ENCODE data around the gene LMLN. TPM values are rescaled to one million over a fixed set of nuclear protein-coding genes. Genes with fewer than 3 reads are reported as not detected.
"Not testable (repeated sequence)": the region's sequence is repeated elsewhere in the genome, so short reads cannot be mapped to it uniquely, and the experiment has no call there.

The LMLN gene
- total RNA-seq, 3 donors from 2014 or later: 3.9 to 12.0 (median 5.0) TPM

DNA sequence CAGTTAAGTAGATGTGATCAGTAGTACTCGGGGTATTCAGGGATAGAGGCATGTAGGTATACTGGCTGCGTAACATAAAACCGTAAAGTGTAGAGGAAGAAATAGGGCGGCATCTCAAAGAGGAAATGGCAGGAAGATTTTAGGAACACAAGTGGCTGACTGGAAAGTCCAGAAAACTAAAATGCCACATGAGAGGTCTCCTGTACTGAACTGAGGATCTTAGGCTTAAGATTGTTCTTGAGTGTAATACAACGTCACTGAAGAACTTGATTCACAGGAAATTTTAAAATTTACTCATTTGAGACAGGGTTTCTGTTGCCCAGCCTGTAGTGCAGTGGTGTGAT lies 2.3 kb upstream of the LMLN start:
- H3K4me3 ChIP-seq: no peak overlapping the region
- H3K27ac ChIP-seq: peak overlapping the region; percentile 84 to 90
- intact Hi-C loops (cut with DNase I; ENCODE audit: low total_unique reads): no loop called here
- no peaks in the 10 kb centered on the region for H3K27me3 ChIP-seq
- TF ChIP-seq, protein P1, sequence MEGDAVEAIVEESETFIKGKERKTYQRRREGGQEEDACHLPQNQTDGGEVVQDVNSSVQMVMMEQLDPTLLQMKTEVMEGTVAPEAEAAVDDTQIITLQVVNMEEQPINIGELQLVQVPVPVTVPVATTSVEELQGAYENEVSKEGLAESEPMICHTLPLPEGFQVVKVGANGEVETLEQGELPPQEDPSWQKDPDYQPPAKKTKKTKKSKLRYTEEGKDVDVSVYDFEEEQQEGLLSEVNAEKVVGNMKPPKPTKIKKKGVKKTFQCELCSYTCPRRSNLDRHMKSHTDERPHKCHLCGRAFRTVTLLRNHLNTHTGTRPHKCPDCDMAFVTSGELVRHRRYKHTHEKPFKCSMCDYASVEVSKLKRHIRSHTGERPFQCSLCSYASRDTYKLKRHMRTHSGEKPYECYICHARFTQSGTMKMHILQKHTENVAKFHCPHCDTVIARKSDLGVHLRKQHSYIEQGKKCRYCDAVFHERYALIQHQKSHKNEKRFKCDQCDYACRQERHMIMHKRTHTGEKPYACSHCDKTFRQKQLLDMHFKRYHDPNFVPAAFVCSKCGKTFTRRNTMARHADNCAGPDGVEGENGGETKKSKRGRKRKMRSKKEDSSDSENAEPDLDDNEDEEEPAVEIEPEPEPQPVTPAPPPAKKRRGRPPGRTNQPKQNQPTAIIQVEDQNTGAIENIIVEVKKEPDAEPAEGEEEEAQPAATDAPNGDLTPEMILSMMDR (IDR thresholded peaks at IDR 0.05): no peak
- TF ChIP-seq POLR2A (IDR thresholded peaks at IDR 0.05) (no peak), POLR2AphosphoS5 (IDR thresholded peaks at IDR 0.05) (no peak)
- H3K4me1 ChIP-seq: peaks cover 0 to 9% of the 10 kb centered on the region in 2 donors
- no peaks in the 10 kb centered on the region for H3K9me3 ChIP-seq
- DNase-seq (ENCODE audit: low spot score in 2 of 2): no peak
- H3K36me3 ChIP-seq: no peaks in the 10 kb centered on the region

DNA sequence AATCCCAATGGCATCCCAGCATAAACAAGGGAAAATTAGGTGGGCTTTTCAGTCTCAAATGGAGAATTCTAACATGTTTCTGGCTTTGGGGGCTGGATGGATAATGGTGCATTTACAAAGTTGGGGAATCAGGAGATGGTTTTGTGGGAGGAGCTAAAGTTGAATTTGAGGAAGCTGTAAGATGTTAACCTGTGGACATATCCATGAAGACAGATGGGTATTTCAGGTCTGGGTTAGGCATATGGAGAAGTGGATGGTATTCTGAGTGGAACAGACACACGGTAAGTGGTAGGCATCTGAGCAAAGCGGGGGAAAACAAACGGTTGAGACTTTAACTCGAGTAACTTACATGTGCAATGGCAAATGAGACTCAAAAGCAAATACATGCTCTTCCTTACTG lies 1.7 kb upstream of the LMLN start:
- H3K4me3 ChIP-seq: no peak overlapping the region

DNA sequence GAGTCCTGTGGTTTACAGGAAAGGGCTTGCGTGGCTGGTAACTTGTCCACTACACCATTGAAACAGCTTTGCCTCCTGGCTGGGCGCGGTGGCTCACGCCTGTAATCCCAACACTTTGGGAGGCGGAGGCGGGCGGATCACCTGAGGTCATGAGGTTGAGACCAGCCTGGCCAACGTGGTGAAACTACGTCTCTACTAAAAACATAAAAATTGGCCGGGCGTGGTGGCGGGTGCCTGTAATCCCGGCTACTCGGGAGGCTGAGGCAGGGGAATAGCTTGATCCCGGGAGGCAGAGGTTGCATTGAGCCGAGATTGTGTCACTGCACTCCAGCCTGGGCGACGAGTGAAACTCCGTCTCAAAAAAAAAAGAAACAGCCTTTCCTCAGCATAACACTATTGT lies 1.2 kb upstream of the LMLN start:
- H3K27ac ChIP-seq: peak overlapping the region; percentile 84 to 90
- H3K4me3 ChIP-seq; H3K36me3 ChIP-seq; DNase-seq (ENCODE audit: low spot score in 2 of 2); H3K9me3 ChIP-seq; intact Hi-C loops (cut with DNase I; ENCODE audit: low total_unique reads); H3K27me3 ChIP-seq; H3K4me1 ChIP-seq: not testable (repeated sequence)

More for the DNA sequence above, 1.7 kb upstream of the LMLN start:
- Histone ChIP-seq H3K27me3 (no peaks in the 10 kb centered on the region), H3K4me1 (peaks cover 0 to 9% of the 10 kb centered on the region in 2 donors), H3K9me3 (no peaks in the 10 kb centered on the region), H3K27ac (peak overlapping the region; percentile 84 to 90), H3K36me3 (no peaks in the 10 kb centered on the region)
- intact Hi-C loops (cut with DNase I; ENCODE audit: low total_unique reads): no loop called here
- TF ChIP-seq POLR2A (IDR thresholded peaks at IDR 0.05): no peak
- TF ChIP-seq, protein P1 (IDR thresholded peaks at IDR 0.05): no peak
- no peak for TF ChIP-seq POLR2AphosphoS5 (IDR thresholded peaks at IDR 0.05)
- no peak for DNase-seq (ENCODE audit: low spot score in 2 of 2)

DNA sequence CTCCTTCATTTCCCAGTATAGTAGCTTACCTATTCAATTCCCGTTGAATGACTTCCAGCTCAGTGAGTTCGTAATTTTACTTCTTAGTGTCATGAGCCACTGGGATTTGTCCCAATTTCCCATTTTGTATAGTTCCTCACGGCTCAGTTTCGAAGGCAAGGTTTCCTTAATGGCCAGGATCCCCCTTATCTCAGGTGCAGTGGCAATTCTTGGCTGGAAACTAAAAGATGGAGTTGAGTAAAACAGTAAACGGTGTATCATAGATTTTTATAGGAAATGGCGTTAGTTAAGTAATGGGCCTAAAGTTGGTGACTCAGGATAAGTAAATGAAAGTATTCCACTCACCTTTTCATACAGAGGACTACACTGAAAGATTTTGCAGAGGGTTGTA lies 522 bp upstream of the LMLN start:
- Histone ChIP-seq H3K4me3 (peak overlapping the region; percentile 64 to 93 (median 70)), H3K36me3 (no peaks in the 10 kb centered on the region), H3K9me3 (no peaks in the 10 kb centered on the region), H3K27me3 (no peaks in the 10 kb centered on the region), H3K27ac (peak overlapping the region; percentile 84 to 90), H3K4me1 (peaks cover 0 to 9% of the 10 kb centered on the region in 2 donors)
- intact Hi-C loops (cut with DNase I; ENCODE audit: low total_unique reads): no loop called here
- no peak for DNase-seq (ENCODE audit: low spot score in 2 of 2)
- TF ChIP-seq, protein P1 (IDR thresholded peaks at IDR 0.05): no peak
- TF ChIP-seq POLR2AphosphoS5 (IDR thresholded peaks at IDR 0.05) (no peak), POLR2A (IDR thresholded peaks at IDR 0.05) (no peak)

DNA sequence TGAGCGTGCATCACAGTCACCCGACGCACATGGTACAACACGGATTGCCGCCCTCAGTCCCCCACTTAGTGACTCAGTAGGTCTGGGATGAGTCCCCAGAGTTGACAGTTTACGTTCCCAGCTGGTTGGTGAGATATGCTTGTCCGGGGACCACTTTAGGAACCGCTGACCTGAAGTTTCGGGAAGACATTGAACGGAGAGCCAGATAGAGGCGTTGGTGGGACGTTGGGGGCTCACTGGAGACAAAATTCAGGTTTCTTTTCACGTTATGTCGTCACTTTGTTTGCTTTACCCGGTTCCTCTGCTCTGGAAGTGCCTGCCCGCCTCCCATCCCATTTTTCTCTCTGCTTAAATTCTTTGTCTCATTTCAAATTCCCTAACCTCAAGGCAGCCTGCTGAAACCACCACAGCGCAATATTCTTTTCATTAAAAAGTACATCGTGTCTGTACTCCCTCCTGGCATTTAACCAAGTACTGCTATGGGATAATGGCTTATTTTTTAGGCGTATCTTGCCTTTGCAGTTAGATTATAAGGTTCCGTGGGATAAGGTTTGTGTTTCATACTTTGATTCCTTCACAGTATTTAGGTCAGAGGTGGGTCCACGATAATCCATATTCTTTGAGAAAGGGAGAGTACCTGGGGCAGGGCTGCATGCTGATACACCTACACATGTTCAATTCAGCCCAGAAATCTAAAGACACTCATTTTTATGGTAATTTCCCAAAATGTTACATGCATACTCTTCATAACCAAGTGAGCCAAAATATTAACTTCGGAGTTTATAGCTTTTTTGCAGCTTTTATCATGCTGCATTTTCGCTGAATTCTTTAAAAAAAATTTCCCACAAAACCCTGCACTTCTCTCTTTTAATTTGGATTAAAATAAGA lies 921 bp downstream of the LMLN start:
- H3K36me3 ChIP-seq: no peaks in the 10 kb centered on the region
- H3K4me1 ChIP-seq: peaks cover 0 to 9% of the 10 kb centered on the region in 2 donors
- H3K27me3 ChIP-seq: no peaks in the 10 kb centered on the region
- H3K9me3 ChIP-seq: no peaks in the 10 kb centered on the region
- intact Hi-C loops (cut with DNase I; ENCODE audit: low total_unique reads): no loop called here
- peak overlapping the region; percentile 64 to 93 (median 70) for H3K4me3 ChIP-seq
- H3K27ac ChIP-seq: peak overlapping the region; percentile 84 to 90
- DNase-seq (ENCODE audit: low spot score in 2 of 2): no peak
- no peak for TF ChIP-seq POLR2A (IDR thresholded peaks at IDR 0.05)
- no peak for TF ChIP-seq POLR2AphosphoS5 (IDR thresholded peaks at IDR 0.05)
- TF ChIP-seq, protein P1 (IDR thresholded peaks at IDR 0.05): no peak

Measured in breast epithelium (tissue), 4 donors.